Measurements from ENCODE around the gene FBRSL1.
"Not testable (repeated sequence)": the region's sequence is repeated elsewhere in the genome, so short reads cannot be mapped to it uniquely, and the experiment has no call there.

Gene FBRSL1

GRCh38 chr12:132528564-132529106 is 38.7 kb downstream of the FBRSL1 start:
- no peak for DNase-seq

- no peak for DNase-seq
These were observed 39.3 kb downstream of the FBRSL1 start for GRCh38 chr12:132529156-132529839.

GRCh38 chr12:132529906-132530305 is 40.0 kb downstream of the FBRSL1 start:
- DNase-seq, result no peak

GRCh38 chr12:132530447-132530846 is 40.5 kb downstream of the FBRSL1 start:
- DNase-seq, result no peak

GRCh38 chr12:132530851-132531250 is 40.9 kb downstream of the FBRSL1 start:
- no peak for DNase-seq

GRCh38 chr12:132532711-132533583 is 43.0 kb downstream of the FBRSL1 start:
- DNase-seq, result not testable (repeated sequence)

GRCh38 chr12:132533584-132533958 is 43.6 kb downstream of the FBRSL1 start:
- no peak for DNase-seq

GRCh38 chr12:132534076-132534475 is 44.1 kb downstream of the FBRSL1 start:
- no peak for DNase-seq

- no peak for DNase-seq
These were observed 45.1 kb downstream of the FBRSL1 start for GRCh38 chr12:132535019-132535418.

- DNase-seq, result no peak
These were observed 46.3 kb downstream of the FBRSL1 start for GRCh38 chr12:132536102-132536876.

GRCh38 chr12:132537049-132537448 is 47.1 kb downstream of the FBRSL1 start:
- DNase-seq, result no peak

- DNase-seq, result no peak
These were observed 48.1 kb downstream of the FBRSL1 start for GRCh38 chr12:132537836-132538662.

- no peak for DNase-seq
These were observed 48.7 kb downstream of the FBRSL1 start for GRCh38 chr12:132538663-132538990.

GRCh38 chr12:132539016-132539773 is 49.2 kb downstream of the FBRSL1 start:
- DNase-seq, result no peak

GRCh38 chr12:132540436-132540835 is 50.5 kb downstream of the FBRSL1 start:
- DNase-seq, result no peak

GRCh38 chr12:132541200-132541599 is 51.2 kb downstream of the FBRSL1 start:
- no peak for DNase-seq

- no peak for DNase-seq
These were observed 52.0 kb downstream of the FBRSL1 start for GRCh38 chr12:132541996-132542395.

GRCh38 chr12:132542661-132543060 is 52.7 kb downstream of the FBRSL1 start:
- no peak for DNase-seq

GRCh38 chr12:132543298-132544079 is 53.5 kb downstream of the FBRSL1 start:
- no peak for DNase-seq

- no peak for DNase-seq
These were observed 54.1 kb downstream of the FBRSL1 start for GRCh38 chr12:132544080-132544397.

- DNase-seq, result no peak
These were observed 54.5 kb downstream of the FBRSL1 start for GRCh38 chr12:132544498-132544897.
